GM19467 (cell line): ENCODE measurements around the gene ACVR1.

Experiments used
- ATAC-seq: cut with Tn5 transposase; IDR thresholded peaks from one replicate; pipeline ENCODE4 v1.9.1; 2021; ENCODE audit warnings: mild to moderate bottlenecking, moderate library complexity; ENCODE audit not compliant: unreplicated experiment

The ACVR1 gene

DNA sequence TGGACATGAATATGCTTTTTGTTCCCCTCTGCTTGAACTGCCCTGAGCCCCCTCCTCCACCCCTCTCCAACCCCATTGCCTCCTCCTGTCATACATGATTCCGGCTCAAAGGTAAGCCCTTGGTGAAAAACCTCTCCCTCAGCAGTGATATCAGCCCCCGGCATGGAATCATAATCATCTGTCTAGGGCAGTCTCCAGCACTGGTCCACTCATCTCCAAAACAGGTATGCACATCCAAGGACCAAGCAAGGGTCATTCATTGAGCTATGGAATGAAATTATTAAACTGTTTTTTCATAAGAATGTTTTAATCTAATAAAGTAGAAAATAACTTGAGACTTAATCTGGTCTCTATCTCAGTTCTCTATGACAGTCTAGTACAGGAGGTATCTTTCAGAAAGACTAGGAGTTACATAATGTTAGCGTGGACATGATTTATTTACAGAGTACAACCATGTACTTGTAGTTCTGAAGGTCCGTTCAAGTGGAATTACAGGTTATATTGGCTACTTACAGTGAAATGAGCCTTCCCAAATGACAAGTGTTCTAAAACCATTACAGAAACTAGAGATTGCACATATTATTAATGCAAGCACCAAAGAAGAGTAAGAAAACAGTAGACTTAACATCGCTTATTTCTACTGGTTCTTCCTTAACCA lies 75.2 kb downstream of the ACVR1 start:
- no peak for ATAC-seq

DNA sequence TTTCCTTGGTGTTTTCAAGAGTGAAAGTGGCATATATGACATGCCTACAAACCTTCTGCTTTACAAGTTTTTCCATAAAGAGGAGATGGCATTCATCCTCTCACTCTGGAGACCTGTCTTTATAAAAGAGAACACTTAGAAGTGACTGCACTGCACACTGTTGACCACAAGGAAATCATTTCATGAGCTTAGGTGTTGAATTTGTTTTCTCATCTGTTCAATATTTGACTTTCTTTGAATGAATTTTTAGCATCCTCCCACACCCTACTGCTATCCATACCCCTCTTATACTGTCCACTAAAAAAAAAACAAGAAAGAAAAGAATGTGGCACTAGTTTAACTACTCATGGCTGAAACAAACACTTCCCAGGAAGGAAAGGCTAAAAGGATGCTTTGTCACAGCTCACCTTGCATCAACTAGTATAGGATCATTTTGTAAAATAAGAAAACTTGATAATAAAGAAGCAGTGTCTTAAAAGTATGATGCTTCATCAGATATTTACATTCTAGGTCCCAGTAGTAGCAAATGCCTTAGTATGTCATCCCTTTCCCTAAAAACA lies 83.0 kb downstream of the ACVR1 start:
- no peak for ATAC-seq

DNA sequence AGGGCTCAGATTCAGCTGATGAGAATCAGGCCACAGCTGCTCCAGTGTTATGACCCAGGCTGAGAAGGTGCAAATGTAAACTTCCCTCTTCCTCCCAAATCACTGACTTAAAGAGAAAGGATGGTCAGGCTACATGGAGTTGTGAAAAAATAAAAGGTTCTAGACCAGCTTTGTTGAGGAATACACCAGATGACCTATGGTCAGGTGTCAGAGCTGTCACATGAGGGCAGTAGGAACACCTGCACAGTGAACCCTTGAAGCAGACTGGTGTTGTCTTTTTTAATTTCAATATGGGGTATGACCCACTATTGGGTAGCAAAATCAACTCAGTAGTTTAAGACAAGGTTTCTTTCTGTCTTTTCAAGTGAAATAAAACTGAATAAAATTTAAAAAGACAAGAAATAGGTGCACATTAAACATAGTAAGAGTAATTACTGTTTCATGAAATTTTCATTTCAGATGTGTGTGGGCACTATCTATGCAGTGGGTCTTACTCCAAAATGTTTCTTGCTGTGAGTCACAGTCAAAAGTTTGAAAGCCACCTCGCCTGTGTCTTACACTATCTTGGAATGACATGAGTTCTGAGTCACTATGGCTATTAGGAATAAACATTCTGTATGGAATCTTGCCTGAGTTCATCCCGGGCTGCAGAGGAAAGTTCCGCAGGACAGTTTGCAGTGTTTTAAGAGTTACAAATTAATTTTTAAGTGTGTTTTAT lies 83.6 kb downstream of the ACVR1 start:
- ATAC-seq: no peak

DNA sequence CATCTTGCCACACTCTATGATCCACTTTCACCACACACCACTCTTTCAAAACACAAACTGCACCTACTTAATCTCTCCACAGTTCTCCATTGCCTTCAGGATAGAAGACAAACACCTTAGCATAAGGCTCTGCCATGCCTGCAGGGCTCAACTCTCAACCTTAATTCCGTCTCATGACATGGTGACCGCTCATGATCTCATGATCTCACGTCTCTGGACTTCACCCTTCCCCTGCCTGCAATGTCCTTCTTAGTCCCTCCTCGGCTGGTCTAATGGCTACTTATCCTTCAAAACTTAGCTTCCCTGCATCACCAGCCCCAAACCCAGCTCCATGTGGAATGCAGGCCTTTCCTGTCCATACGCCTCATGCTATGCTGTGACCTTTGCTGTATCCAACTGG lies 85.3 kb downstream of the ACVR1 start:
- no peak for ATAC-seq

DNA sequence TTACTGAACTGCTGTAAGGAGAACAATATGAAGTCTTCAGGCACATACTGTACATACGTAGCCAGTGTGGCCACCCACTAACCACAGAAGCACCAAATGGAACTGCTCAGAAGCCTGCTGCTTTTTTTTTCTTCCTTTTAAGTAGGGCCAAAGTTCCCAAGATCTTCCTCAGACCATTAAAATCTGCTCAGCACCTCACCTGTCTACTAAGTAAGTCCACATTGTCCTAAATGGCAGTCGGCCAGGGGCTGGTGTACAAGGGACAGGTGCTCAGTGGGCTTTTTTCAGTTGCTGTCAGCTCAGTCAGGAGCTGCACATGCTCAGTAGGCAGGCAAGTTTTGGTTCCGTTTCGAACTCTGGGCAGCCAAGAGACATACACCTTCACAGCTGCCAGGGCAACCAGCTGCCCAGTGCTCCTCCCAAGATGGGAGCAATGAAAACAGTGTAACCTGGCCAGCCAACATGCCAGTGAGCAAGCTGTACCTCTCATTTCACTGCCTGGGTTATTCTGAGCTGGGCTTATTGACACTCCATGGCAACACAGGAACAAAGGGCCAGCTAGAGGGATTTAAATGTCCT lies 86.1 kb downstream of the ACVR1 start:
- ATAC-seq: no peak

DNA sequence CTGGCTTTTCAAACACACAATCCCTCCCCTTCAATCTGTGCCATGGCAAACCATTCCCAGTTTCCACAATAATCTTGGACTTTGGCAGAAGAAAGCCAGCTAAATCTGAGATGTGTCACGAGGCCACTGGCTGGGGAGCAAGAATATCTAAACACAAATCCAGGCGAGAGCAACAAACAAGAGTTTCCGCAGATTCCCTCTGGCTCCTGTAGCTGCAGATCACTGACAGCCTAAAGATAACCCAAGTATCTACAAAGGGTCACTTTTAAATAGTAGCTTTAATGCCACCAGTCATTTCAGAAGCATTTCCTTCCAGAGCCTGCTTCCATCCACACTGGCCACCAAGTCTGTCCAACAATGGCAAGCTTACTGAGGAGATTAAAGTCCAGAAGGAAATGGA lies 86.9 kb downstream of the ACVR1 start:
- ATAC-seq: no peak

DNA sequence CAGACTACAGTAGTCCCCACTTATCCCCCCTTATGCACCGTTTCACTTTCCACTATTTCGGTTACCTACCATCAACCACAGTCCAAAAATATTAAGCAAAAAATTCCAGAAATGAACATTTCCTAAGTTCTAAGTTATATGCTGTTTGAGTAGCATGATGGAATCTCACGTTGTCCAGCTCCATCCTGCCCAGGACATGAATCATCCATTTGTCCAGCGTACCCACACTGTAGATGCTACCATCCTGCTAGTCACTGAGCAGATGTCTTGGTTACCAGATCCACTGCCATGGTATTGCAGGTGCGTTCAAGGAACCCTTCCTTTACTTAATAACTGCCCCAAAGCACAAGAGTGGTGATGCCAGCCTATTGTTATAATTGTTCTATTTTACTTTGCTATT lies 87.9 kb downstream of the ACVR1 start:
- no peak for ATAC-seq

DNA sequence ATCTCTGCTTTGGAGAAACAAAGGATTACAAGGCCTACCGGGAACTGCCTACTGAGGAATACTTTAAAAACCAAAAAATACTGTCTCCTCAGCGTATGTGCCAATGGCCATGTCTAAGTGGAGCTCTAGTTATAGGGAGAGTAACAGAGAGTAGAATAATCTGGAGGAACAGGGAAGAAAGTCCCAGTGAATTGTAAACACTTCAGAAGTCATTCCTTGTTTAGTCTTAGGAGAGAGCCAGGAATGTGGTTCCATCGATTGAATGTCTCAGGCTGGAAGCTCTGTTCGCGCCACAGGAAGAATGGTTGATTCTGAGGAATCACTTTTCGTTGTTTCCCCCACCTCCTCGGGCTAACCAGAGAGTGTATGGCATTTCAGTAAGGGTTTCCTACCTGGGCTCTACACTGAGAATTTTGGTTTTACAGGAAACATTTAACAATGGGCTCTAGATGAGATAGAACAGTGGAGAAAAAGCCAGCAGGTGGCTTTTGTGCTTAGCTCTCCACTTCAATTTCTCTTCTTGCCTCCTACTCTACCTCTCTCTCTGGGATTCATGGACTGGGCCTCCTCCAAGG lies 88.7 kb downstream of the ACVR1 start:
- ATAC-seq: no peak

DNA sequence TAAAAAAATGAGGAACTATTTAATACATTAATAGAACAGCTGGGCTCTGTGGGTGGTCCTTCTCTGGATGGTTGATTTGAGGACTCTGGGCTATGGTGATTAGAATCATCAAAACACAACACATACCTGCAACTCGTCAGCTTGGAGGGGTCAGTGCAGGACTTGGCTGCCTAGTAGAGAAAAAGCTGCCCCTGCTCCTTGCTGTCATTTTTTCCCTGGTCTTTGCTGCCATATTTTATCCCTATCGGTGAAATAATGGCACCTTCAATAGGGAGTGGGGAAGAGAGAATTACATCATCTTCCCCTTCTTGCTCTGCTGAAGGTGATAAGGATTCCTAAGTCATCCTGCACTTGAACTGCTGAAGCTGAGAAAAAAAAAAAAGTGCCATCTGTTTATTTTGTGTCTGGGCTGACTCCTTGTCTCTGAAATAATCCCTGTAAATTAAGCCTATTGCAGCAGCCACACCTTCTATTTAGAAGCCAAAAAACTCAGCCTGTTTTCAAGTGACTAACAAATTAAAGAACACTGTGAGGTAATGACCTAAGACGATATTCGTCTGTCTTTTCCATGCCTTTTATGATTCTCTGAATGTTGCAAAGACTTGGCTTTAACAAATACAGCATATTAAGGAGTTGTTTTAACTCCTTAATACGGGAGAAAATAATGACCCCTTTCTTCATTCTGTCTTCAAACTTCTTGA lies 89.3 kb downstream of the ACVR1 start:
- ATAC-seq: no peak

DNA sequence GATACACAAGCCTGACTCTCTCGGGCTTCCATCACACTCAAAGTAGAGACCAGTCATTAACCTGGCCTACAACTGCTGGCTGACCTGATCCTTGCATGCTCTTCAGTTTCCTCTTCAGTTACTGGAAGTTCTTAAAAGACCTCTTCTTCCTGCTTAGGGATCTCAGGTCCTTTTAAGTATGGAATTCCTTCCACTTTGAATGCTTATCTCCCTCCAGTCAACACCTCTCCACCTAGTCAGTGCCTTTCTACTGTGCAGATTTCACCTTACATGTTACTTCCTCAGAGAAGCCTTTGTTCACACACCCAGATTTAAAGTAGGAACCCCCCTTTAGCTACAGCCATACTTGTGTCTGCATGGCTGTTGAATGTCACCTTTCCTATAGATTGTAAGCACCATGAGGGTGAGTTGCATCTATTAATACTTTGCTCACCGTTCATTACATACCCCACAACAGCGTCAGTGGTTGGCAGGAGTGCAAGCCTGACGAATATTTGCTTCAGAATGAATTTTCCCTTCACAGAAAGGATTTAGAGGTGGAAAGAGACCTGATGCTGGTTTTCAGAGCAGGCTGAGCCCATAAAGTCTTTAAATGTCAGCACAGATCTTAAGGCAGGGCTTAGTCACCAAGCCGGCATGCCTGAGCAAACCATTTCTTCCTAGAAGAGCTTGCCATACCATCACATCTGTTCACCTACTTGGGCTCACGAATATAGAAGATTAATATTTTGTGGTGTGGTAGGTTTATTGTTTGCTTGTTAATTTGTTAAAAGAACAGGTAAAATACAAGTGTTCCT lies 90.1 kb downstream of the ACVR1 start:
- no peak for ATAC-seq

DNA sequence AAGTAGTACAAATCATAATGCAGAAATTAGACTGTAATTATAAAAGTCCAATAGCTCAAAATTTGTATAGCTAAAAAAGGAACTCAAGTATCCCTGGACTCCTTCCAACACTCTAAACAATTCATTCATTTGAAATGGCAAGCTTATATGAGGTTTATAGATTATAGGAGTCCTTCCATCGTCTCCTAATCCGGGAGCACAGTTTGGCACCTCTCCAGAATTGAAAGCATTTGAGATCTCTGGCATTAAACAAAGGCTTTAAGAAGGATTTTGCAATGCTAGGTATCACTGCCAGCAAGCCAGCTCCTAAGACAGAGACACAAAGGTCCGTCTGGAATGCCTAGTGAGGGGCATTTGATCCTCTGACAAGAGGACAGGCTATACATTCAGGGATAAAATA lies 90.9 kb downstream of the ACVR1 start:
- no peak for ATAC-seq

DNA sequence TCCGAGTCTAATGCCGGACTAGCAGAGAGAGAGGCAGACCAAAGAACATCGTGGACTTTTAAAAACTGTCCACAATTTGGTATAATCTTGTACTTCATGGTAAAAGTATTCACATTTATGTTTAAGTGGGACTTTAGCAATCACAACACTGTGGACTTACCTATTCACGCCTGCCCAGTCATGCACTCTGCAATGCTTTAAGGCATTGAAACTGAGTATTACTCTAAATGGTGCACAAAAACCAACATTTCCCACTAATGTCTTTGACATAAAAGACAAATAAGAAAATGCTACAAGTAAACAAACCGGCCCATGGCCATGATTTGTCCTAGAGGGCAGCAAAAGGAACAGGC lies 91.3 kb downstream of the ACVR1 start:
- ATAC-seq: no peak

DNA sequence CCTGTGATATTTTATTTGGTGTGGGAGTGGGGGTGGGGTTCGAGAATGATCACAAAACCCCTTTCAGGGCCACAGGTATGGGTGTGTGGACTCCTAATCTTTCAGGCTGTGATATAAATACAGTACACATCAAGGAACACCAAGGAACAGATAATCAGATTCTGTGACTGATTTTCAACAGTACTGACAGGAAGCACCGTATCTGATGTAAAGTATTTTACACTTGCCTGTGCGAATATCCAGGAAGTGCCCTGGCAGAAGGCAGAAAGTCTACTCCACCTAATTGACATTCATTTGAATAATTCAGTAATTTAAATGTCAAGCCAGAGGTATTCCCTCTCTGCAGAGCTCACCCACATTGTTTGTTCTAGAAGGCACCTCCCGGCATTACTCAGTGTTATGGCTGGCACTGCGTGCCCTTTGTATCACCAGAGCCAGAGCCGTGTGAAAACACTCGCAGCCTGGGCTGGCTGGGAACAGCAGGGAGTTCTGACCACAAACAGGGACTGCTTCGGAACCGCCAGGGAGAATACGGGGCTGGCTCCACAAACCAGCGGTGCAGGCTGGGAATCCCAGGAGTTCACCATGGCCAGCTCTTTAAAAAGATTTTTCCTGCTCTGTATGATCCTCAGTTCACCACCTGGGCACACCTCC lies 91.8 kb downstream of the ACVR1 start:
- no peak for ATAC-seq

DNA sequence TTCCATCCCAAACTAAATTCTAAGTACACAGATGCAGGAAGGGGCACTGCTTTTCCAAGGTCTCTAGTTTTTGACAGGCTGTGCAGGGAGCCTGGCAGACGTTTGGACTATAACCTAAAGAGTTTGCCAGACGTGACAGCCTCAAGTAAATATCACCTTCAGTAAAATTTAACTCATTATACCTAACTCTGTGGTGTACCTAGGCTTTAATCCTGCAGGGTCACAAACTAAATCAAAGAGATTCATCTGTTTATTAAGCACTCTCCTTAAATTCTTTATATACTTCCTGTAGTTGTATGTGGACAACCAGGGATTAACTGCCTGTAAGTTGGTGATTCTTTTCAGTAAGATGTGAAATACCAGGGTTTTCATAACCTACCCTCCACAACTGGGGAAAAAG lies 92.9 kb downstream of the ACVR1 start:
- ATAC-seq: no peak

DNA sequence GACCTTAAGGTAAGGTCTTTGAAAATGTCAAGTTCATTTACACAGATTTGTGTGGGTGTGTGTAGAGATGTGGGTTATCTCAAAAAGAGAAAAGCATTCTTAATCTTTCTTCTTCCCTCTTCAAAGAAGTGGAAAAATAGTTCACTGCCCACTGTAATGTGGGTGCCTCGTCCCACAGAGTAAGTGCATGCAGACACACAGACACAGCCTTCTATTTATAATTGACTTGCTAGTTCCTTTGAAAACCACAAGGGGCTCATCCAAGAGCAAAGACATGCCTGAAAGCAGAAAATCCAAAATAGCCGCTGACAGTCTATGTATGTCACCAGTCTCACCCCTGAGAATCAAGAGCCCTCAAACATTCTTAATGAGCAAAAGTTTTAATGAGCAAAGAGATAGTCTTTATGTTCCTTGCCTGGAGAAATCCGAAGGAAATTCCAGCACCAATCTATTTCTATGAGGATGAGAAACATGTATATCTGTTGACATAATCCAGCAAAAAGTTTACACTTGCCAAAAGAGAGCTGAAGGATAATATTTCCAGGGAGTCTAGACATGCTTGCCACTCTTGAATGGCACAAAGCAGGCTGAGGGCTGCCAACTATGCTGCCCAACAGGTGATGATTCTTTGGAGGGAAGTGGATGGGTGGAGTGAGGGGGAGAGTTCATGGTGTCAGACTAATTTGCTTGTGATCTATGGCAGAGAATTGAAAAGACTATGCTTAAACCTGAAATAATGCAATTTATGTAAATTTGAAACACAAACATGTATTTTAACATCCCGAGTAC lies 93.9 kb downstream of the ACVR1 start:
- no peak for ATAC-seq

DNA sequence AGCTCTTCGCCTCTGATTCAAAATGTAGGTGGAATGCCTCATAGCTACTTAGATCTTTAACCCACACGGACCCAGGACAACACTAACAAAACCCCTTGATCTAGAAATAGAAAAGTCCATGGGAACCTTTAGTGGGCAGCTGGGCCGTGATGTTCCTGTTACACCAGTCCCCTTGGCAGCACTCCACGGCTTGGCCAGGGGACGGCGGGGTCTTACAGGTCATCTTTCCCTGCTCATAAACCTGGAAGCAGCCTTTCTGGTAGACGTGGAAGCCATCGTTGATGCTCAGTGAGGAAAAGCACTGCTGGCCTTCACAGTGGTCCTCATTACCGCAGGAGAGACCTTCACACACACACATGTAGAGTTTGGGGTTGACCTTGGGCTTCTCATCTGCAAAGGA lies 95.9 kb downstream of the ACVR1 start:
- ATAC-seq: no peak

DNA sequence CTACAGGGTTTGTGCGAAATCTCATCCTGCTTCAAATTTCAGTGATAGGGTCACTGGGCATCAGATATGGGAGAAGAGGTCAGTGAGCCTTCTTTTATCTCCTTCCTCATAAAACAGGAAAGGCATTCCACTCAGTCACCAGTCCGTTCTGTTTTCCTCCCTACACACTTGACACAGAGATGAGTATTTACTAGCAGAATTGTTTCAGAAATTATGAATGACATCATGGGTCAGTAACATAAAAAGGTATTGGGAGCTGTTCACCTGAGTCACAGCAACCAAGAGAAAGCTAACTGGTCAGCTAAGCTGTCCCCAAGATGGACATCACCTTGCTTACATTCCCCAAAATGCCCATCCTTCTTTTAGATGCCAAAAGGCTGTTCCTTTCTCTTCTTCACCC lies 96.3 kb downstream of the ACVR1 start:
- ATAC-seq: no peak

DNA sequence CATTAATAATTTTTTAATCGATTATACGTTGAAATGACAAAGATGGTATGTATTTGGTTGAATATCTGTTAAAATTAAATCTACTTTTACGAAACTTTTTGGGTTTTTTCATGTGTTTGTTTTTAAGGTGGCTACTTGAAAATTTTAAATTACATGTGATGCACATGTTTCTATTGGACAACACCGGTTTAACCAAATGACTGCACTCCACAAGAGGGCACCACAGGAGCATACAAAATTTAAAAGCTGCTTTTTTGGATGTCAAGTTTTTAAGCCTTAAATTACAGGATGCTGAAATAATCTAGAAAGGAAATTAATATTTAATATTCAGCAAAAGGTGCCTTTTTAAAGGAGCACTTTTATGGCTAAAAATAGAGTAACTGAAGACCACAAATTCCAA lies 98.7 kb downstream of the ACVR1 start:
- no peak for ATAC-seq

DNA sequence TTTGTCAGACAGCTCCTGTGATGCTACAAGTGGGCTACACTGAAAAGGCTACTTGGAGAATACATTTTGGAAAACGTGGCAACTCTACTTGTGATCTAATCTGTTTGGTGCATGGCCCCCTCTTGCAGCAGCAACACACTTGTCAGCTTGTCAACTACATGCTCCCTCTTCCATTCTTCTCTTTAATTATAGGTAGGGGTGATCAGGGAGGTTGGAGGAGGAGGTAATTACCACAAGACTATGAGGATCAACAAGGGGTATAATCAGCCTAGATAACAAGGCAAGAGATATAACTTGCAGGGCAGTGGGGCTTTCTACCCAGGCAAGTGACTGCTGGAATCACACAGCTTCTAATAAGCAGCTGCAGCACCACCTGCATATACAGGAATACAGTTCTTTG lies 104.9 kb downstream of the ACVR1 start:
- ATAC-seq: no peak
